HepG2 (cell line): ENCODE data around the gene PRR12. TPM values are rescaled to one million over a fixed set of nuclear protein-coding genes. Genes with fewer than 3 reads are reported as not detected.
A peak's percentile ranks its signal among the peaks of the same experiment; 100 is the strongest.

Experiments used
- ATAC-seq: fragments of 200-7000 bp; cut with Tn5 transposase; 3 replicates; pipeline ENCODE4 v1.9.1; 2020; ENCODE audit warnings: mild to moderate bottlenecking, moderate library complexity
- BruUV-seq: library from RNA; stranded (reverse); fragments of 400-500 nt; replicated peaks from 2 replicates; lab custom pipeline; 2021; lab: Mats Ljungman, UMichigan
- CTCF ChIA-PET: fragments of 300-600 bp; formaldehyde crosslinking; extraction: SDS; loops from one replicate; lab custom pipeline; 2021; ENCODE audit warnings: low total read pairs, inconsistent platforms, low intra/inter-chr PET ratio; lab: Yijun Ruan, JAX
- POLR2A ChIA-PET: fragments of 350-600 bp; sonication (Branson Sonifier 250); formaldehyde crosslinking; loops from one replicate; lab custom pipeline; 2020; ENCODE audit warnings: antibody characterized with exemption, inconsistent platforms; lab: Yijun Ruan, JAX
- DNase-seq: peaks from one replicate; pipeline ENCODE4 v3.0.0-alpha.2; 2015; ENCODE audit warnings: low spot score
- FAIRE-seq: peaks from 3 replicates; lab custom pipeline; 2011; peaks lifted over from hg19 to GRCh38; lab: Jason Lieb, UNC
- H2AFZ ChIP-seq: one replicate; pipeline ENCODE4 v1.6.1; 2011; ENCODE audit warnings: low read length, inconsistent platforms
- H3K27ac ChIP-seq: fragments of 300-600 bp; 3 replicates; pipeline ENCODE4 v1.8.0; 2011; ENCODE audit warnings: mixed run types, mild to moderate bottlenecking, mixed read lengths, low read length, inconsistent platforms; ENCODE audit not compliant: insufficient read depth; ENCODE audit errors: extremely low read length
- H3K27me3 ChIP-seq, 2 experiments: fragments of 200-600 bp in 1 of 2; 2 replicates in 1 of 2; 3 replicates in 1 of 2; pipeline versions ENCODE4 v1.6.0 to v1.8.0; 2011; ENCODE audit warnings: low read length in 2 of 2, mild to moderate bottlenecking in 2 of 2, moderate library complexity in 2 of 2, inconsistent platforms in 1 of 2; ENCODE audit not compliant: insufficient read depth in 2 of 2, control insufficient read depth in 1 of 2
- H3K36me3 ChIP-seq, 2 experiments: fragments of 200-600 bp in 1 of 2; replicated peaks in 1 of 2; 2 replicates in 1 of 2; 3 replicates in 1 of 2; pipeline versions ENCODE4 v1.5.1 to v1.8.0; 2011; ENCODE audit warnings: low read length in 2 of 2, inconsistent platforms in 1 of 2; ENCODE audit not compliant: insufficient read depth in 2 of 2, control insufficient read depth in 1 of 2
- H3K4me1 ChIP-seq: 2 replicates; pipeline ENCODE4 v1.5.1; 2012; ENCODE audit warnings: low read length, inconsistent platforms; ENCODE audit not compliant: insufficient read depth
- H3K4me2 ChIP-seq: 2 replicates; pipeline ENCODE4 v1.6.0; 2011; ENCODE audit warnings: low read depth, low read length, inconsistent platforms
- H3K4me3 ChIP-seq, 3 experiments: fragments of 200-600 bp in 1 of 3; sonication (generic), shearing (Covaris generic) in 1 of 3; replicated peaks in 1 of 3; 2 replicates each; pipeline ENCODE4 v1.5.1; 2011 to 2016; ENCODE audit warnings: low read length in 3 of 3, inconsistent platforms in 2 of 3, low read depth in 2 of 3, mild to moderate bottlenecking in 2 of 3, control low read depth in 1 of 3, mixed read lengths in 1 of 3; ENCODE audit not compliant: insufficient read depth in 1 of 3
- H3K79me2 ChIP-seq: one replicate; pipeline ENCODE4 v1.6.1; 2011; ENCODE audit warnings: low read length, inconsistent platforms; ENCODE audit not compliant: insufficient read depth
- H3K9ac ChIP-seq: 2 replicates; pipeline ENCODE4 v1.6.0; 2011; ENCODE audit warnings: mild to moderate bottlenecking, low read depth, low read length, inconsistent platforms; ENCODE audit not compliant: insufficient read depth
- H3K9me3 ChIP-seq: 2 replicates; pipeline ENCODE4 v1.5.1; 2012; ENCODE audit warnings: mild to moderate bottlenecking, low read length
- H4K20me1 ChIP-seq: 2 replicates; pipeline ENCODE4 v1.6.0; 2011; ENCODE audit warnings: inconsistent platforms, mild to moderate bottlenecking, low read length, moderate library complexity; ENCODE audit not compliant: insufficient read depth
- ATM ChIP-seq: fragments of 450-650 bp; IDR thresholded peaks from 2 replicates; pipeline ENCODE4 v1.7.1; 2017; ENCODE audit warnings: mild to moderate bottlenecking, borderline replicate concordance
- DNMT1 ChIP-seq: sonication (generic); formaldehyde crosslinking; IDR thresholded peaks from 2 replicates; pipeline ENCODE4 v1.5.1; 2020; ENCODE audit warnings: mild to moderate bottlenecking, missing genetic modification reagents
- KDM5B ChIP-seq: sonication (generic); formaldehyde crosslinking; IDR thresholded peaks from 2 replicates; pipeline ENCODE4 v1.4.0; 2020; ENCODE audit warnings: missing genetic modification reagents, mild to moderate bottlenecking, borderline replicate concordance
- MAFF ChIP-seq: IDR thresholded peaks from 2 replicates; pipeline ENCODE4 v1.6.1; 2011; ENCODE audit warnings: low read depth, low read length, improper control_type of control experiment
- MED1 ChIP-seq: sonication (generic); formaldehyde crosslinking; IDR thresholded peaks from 2 replicates; pipeline ENCODE4 v1.4.0; 2020; ENCODE audit warnings: missing genetic modification reagents
- NBN ChIP-seq: fragments of 450-650 bp; conservative IDR thresholded peaks from 2 replicates; pipeline ENCODE4 v1.6.1; 2017
- SRSF1 ChIP-seq: fragments of 200-400 bp; formaldehyde crosslinking; optimal IDR thresholded peaks from 2 replicates; pipeline ENCODE3; 2017; ENCODE audit warnings: mild to moderate bottlenecking, low read depth, low read length, moderate library complexity
- TGIF2 ChIP-seq: IDR thresholded peaks from 2 replicates; pipeline ENCODE4 v1.6.1; 2016; ENCODE audit warnings: control low read depth, missing compliant biosample characterization
- ZNF407 ChIP-seq: sonication (generic); formaldehyde crosslinking; IDR thresholded peaks from one replicate; pipeline ENCODE4 v1.5.1; 2020; ENCODE audit warnings: mild to moderate bottlenecking, missing genetic modification reagents; ENCODE audit errors: not compliant biosample characterization
- ZNF572 ChIP-seq: sonication (generic); formaldehyde crosslinking; IDR thresholded peaks from 2 replicates; pipeline ENCODE4 v1.5.1; 2020; ENCODE audit warnings: mild to moderate bottlenecking, missing genetic modification reagents
- ZNF678 ChIP-seq: sonication (generic); formaldehyde crosslinking; IDR thresholded peaks from 2 replicates; pipeline ENCODE4 v1.4.0; 2020; ENCODE audit warnings: mild to moderate bottlenecking, missing genetic modification reagents
- WGBS: methylation state at CpG from one replicate; pipeline ENCODE4 v1.1.6; 2017; ENCODE audit warnings: low lambda C conversion rate; 5-methylcytosine and 5-hydroxymethylcytosine counted together
- in situ Hi-C: cut with HindIII; loops from 2 replicates; pipeline ENCODE4 v1.10.0; 2017; ENCODE audit warnings: low pct_unique_long_range_greater_than_20kb; ENCODE audit not compliant: extremely low pct_ligation_motif_present
- intact Hi-C: fragments of 100-400 bp; cut with micrococcal nuclease; formaldehyde crosslinking; loops from one replicate; pipeline ENCODE4 v1.10.0; 2022; ENCODE audit not compliant: unreplicated experiment
- polyA plus RNA-seq, 8 experiments: library from polyadenylated mRNA; depleted of rRNA in 3 of 8; stranded (reverse) in 7 of 8; unstranded in 1 of 8; fragments of >200 nt; fragmentation: Illumina TruSeq in 4 of 8; extraction: Trizol in 4 of 8; gene quantifications; 2 replicates each; pipeline versions ENCODE4 v1.2.1 to v1.2.3, GENCODE V29; 2011 to 2016; ENCODE audit warnings: low read depth in 4 of 8, missing spikeins in 1 of 8, mixed read lengths in 1 of 8; ENCODE audit not compliant: insufficient read depth in 1 of 8
- total RNA-seq, 5 experiments: library from RNA; depleted of rRNA; stranded (reverse); fragments of >200 nt; fragmentation: Illumina TruSeq; extraction: Trizol; gene quantifications; 2 replicates each; pipeline ENCODE4 v1.2.3, GENCODE V29; 2016; ENCODE audit warnings: low read depth in 1 of 5
- TF ChIP-seq, protein P1 (sequence below): sonication (generic); formaldehyde crosslinking; IDR thresholded peaks from 2 replicates; pipeline ENCODE4 v1.8.1; 2023; ENCODE audit warnings: mild to moderate bottlenecking, missing genetic modification reagents
- TF ChIP-seq, protein P2 (sequence below): IDR thresholded peaks from 2 replicates; pipeline ENCODE4 v1.6.1; 2018; ENCODE audit warnings: missing genetic modification reagents

PRR12 gene
- total and polyA plus RNA-seq, 2 of the 13 experiments (the other 11 are each of a cell fraction or from before 2014, with no cell fraction given): 0.62 to 1.5 TPM

- TF ChIP-seq DNMT1 (CRISPR knock-in tag) (no peak), KDM5B (0 out of 2 replicates have a peak, but pooled peaks have one; percentile 13), ZNF678 (CRISPR knock-in tag) (no peak), TGIF2 (no peak), SRSF1 (no peak)
- TF ChIP-seq, all 625 proteins: peak for 2
These were observed 44.7 kb downstream of the PRR12 start (continued) for GRCh38 chr19:49635530-49636232.

DNA sequence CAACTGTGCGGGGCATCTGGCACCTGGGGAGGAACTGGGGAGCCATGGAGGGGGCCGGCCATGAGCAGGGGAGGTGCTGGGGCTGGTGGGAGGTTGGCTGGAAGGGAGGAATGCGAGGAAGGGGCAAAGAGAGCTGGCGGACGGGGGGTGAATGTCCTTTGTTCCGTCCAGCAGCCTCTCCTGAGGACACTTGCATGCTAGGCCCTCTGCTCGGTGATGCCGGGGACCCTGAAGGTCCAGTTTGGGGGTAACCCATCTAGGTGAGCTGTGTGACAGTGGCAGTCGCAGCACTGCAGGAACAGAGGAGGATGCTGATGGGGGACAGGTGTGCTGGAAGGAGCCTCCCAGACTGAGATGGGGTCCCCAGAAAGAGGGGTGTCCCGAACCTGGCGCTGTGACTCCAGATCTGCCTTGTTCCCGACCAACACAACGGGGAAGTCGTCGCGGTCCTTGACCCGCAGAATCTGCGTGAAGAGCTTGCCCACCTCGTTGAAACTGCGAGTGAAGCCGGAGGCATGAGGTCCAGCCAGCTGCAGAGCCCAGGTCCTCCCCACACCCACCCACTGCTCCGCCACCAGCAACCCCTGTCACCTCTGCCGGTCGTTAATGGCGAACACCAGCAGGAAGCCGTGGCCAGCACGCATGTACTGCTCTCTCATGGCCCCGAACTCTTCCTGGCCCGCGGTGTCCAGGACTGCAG is 45.4 kb downstream of the PRR12 start:
- WGBS: 82% methylated on average over 22 of the region's 30 CpGs
- in situ Hi-C loops (no loop called here), intact Hi-C loops (no loop called here)
- Histone ChIP-seq H2AFZ (no peak overlapping the region), H3K4me2 (no peak overlapping the region), H4K20me1 (no peaks in the 10 kb centered on the region), H3K9ac (no peak overlapping the region), H3K9me3 (no peaks in the 10 kb centered on the region), H3K27ac (no peak overlapping the region), H3K4me3 (no peak overlapping the region), H3K27me3 (no peaks in the 10 kb centered on the region; a peak in 1 of 5 replicates), H3K36me3 (no peaks in the 10 kb centered on the region), H3K4me1 (peaks cover 31% of the 10 kb centered on the region), H3K79me2 (no peaks in the 10 kb centered on the region)
- BruUV-seq: no TSS peak
- no peak for DNase-seq
- ChIA-PET POLR2A (no interaction called here), CTCF (no interaction called here)
- FAIRE-seq: no peak
- no peak for ATAC-seq
- TF ChIP-seq, protein P1, sequence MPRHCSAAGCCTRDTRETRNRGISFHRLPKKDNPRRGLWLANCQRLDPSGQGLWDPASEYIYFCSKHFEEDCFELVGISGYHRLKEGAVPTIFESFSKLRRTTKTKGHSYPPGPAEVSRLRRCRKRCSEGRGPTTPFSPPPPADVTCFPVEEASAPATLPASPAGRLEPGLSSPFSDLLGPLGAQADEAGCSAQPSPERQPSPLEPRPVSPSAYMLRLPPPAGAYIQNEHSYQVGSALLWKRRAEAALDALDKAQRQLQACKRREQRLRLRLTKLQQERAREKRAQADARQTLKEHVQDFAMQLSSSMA (CRISPR knock-in tag): no peak
- TF ChIP-seq ZNF407 (CRISPR knock-in tag): no peak
- no peak for TF ChIP-seq ATM
- TF ChIP-seq, protein P2, sequence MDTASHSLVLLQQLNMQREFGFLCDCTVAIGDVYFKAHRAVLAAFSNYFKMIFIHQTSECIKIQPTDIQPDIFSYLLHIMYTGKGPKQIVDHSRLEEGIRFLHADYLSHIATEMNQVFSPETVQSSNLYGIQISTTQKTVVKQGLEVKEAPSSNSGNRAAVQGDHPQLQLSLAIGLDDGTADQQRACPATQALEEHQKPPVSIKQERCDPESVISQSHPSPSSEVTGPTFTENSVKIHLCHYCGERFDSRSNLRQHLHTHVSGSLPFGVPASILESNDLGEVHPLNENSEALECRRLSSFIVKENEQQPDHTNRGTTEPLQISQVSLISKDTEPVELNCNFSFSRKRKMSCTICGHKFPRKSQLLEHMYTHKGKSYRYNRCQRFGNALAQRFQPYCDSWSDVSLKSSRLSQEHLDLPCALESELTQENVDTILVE (CRISPR knock-in tag): no peak
- no peak for TF ChIP-seq NBN
- TF ChIP-seq ZNF572: no peak
- TF ChIP-seq MED1: no peak
- TF ChIP-seq MAFF: no peak
